ENCODE results near the gene CCN5.

The CCN5 gene

DNA sequence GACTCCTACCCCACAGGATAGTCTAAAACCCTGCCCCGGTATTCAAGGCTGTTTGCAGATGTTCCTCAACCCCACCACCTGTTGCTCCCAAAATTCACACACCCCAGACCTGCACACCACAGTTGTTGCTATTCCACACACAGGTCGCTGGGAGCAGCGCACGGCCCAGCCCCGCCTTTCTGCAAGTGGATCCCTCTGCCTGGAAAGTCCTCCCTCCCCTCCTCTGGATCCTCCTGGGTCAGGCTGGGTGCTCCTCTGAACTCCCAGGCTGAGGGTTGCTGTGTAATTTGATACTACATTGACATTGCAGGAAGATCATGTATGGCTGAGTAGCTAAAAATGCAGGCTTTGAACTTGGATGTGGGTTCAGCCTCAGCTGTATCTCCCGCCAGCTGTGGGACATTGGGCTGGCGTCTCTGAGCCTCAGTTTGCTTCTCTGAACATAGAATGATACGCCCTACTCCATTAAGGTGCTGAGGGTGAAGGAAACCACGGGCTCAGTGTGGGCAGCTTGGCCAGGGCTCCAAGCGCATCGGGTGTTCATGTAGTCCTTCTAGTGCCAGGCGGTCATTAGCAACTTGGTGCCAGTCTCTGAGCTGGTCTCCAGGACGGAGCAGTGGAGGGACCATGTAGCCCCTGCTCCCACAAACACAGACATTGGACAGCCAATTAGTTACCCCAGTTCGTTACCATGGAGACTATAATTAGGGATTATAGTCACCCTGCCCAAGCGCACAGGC lies 13.9 kb upstream of the CCN5 start:
- no peaks in the 10 kb centered on the region for H3F3A ChIP-seq (ENCODE audit: insufficient read depth, low read length)
- H4K20me1 ChIP-seq (ENCODE audit: insufficient read depth, low read length), result no peaks in the 10 kb centered on the region
- no peak overlapping the region for H3K27ac ChIP-seq (ENCODE audit: low read depth, low read length, poor library complexity, severe bottlenecking)
- H3K27me3 ChIP-seq (ENCODE audit: insufficient read depth, low read length), result no peaks in the 10 kb centered on the region
- H3K4me3 ChIP-seq (ENCODE audit: low read depth, low read length, poor library complexity, severe bottlenecking), result no peak overlapping the region
- no peaks in the 10 kb centered on the region for H3K9me2 ChIP-seq (ENCODE audit: low read depth, low read length)
- H3K79me2 ChIP-seq (ENCODE audit: insufficient read depth, low read length), result no peaks in the 10 kb centered on the region
- no peak overlapping the region for H3K9ac ChIP-seq (ENCODE audit: low read length)
- no peak overlapping the region for H2AFZ ChIP-seq (ENCODE audit: low read length)
- no peak for TF ChIP-seq EZH2 (IDR thresholded peaks at IDR 0.05; ENCODE audit: borderline replicate concordance, low read length)
- TF ChIP-seq, protein P1, sequence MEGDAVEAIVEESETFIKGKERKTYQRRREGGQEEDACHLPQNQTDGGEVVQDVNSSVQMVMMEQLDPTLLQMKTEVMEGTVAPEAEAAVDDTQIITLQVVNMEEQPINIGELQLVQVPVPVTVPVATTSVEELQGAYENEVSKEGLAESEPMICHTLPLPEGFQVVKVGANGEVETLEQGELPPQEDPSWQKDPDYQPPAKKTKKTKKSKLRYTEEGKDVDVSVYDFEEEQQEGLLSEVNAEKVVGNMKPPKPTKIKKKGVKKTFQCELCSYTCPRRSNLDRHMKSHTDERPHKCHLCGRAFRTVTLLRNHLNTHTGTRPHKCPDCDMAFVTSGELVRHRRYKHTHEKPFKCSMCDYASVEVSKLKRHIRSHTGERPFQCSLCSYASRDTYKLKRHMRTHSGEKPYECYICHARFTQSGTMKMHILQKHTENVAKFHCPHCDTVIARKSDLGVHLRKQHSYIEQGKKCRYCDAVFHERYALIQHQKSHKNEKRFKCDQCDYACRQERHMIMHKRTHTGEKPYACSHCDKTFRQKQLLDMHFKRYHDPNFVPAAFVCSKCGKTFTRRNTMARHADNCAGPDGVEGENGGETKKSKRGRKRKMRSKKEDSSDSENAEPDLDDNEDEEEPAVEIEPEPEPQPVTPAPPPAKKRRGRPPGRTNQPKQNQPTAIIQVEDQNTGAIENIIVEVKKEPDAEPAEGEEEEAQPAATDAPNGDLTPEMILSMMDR (IDR thresholded peaks at IDR 0.05; ENCODE audit: low read length), result no peak
- peaks cover 3% of the 10 kb centered on the region; the same call in 1 of the 2 replicates for H3K9me3 ChIP-seq (ENCODE audit: low read length)
- H3K4me2 ChIP-seq (ENCODE audit: low read length), result no peak overlapping the region
- H3K4me1 ChIP-seq (ENCODE audit: insufficient read depth, low read length, severe bottlenecking), result peaks cover 37% of the 10 kb centered on the region
- H3K36me3 ChIP-seq (ENCODE audit: insufficient read depth, low read length), result no peaks in the 10 kb centered on the region

DNA sequence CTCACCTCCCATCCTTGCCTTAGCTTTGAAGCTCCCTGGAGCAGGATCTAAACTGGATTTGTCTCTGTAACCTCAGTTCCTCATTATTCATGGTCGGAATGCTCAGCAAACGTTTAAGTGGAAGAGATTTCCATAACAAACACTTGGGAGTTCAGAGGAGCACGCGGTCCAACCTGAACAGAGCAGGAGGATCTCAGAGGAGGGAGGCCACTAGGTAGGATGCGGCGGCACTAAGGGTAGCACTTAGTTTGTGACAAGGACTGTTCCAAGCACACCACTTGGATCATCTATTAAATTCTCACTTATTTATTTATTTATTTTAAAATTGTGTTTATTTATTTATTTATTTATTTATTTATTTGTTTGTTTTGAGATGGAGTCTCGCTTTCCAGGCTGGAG lies 13.3 kb upstream of the CCN5 start:
- no peaks in the 10 kb centered on the region for H4K20me1 ChIP-seq (ENCODE audit: insufficient read depth, low read length)
- H3K9me3 ChIP-seq (ENCODE audit: low read length), result peaks cover 3% of the 10 kb centered on the region; the same call in 1 of the 2 replicates
- H3K36me3 ChIP-seq (ENCODE audit: insufficient read depth, low read length), result no peaks in the 10 kb centered on the region
- no peaks in the 10 kb centered on the region for H3K79me2 ChIP-seq (ENCODE audit: insufficient read depth, low read length)
- peaks cover 37% of the 10 kb centered on the region for H3K4me1 ChIP-seq (ENCODE audit: insufficient read depth, low read length, severe bottlenecking)
- no peak overlapping the region for H3K9ac ChIP-seq (ENCODE audit: low read length)
- no peaks in the 10 kb centered on the region for H3K9me2 ChIP-seq (ENCODE audit: low read depth, low read length)
- no peak overlapping the region for H2AFZ ChIP-seq (ENCODE audit: low read length)
- H3K27me3 ChIP-seq (ENCODE audit: insufficient read depth, low read length), result no peaks in the 10 kb centered on the region
- H3K4me3 ChIP-seq (ENCODE audit: low read depth, low read length, poor library complexity, severe bottlenecking), result no peak overlapping the region
- H3K4me2 ChIP-seq (ENCODE audit: low read length), result no peak overlapping the region
- no peaks in the 10 kb centered on the region for H3F3A ChIP-seq (ENCODE audit: insufficient read depth, low read length)
- TF ChIP-seq, protein P1 (IDR thresholded peaks at IDR 0.05; ENCODE audit: low read length), result no peak
- TF ChIP-seq EZH2 (IDR thresholded peaks at IDR 0.05; ENCODE audit: borderline replicate concordance, low read length), result no peak
- no peak overlapping the region for H3K27ac ChIP-seq (ENCODE audit: low read depth, low read length, poor library complexity, severe bottlenecking)

- Histone ChIP-seq H3K9me3 (ENCODE audit: low read length) (peaks cover 3% of the 10 kb centered on the region; the same call in 1 of the 2 replicates), H3K9me2 (ENCODE audit: low read depth, low read length) (no peaks in the 10 kb centered on the region), H3K4me3 (ENCODE audit: low read depth, low read length, poor library complexity, severe bottlenecking) (no peak overlapping the region), H3K9ac (ENCODE audit: low read length) (no peak overlapping the region), H3K36me3 (ENCODE audit: insufficient read depth, low read length) (no peaks in the 10 kb centered on the region), H3K27ac (ENCODE audit: low read depth, low read length, poor library complexity, severe bottlenecking) (no peak overlapping the region), H4K20me1 (ENCODE audit: insufficient read depth, low read length) (no peaks in the 10 kb centered on the region), H3F3A (ENCODE audit: insufficient read depth, low read length) (no peaks in the 10 kb centered on the region), H2AFZ (ENCODE audit: low read length) (no peak overlapping the region), H3K4me2 (ENCODE audit: low read length) (peak overlapping the region; percentile 38; the same call in 1 of the 2 replicates), H3K79me2 (ENCODE audit: insufficient read depth, low read length) (no peaks in the 10 kb centered on the region), H3K4me1 (ENCODE audit: insufficient read depth, low read length, severe bottlenecking) (peaks cover 37% of the 10 kb centered on the region), H3K27me3 (ENCODE audit: insufficient read depth, low read length) (no peaks in the 10 kb centered on the region)
- no peak for TF ChIP-seq EZH2 (IDR thresholded peaks at IDR 0.05; ENCODE audit: borderline replicate concordance, low read length)
- TF ChIP-seq, protein P1 (IDR thresholded peaks at IDR 0.05; ENCODE audit: low read length), result no peak
These were observed 12.4 kb upstream of the CCN5 start for GRCh38 chr20:44702776-44703175.

Data from OCI-LY1 (cell line).